Mesothelial cell of epicardium (in vitro differentiated cells): ENCODE results near the gene PRPF8. TPM values are rescaled to one million over a fixed set of nuclear protein-coding genes. Genes with fewer than 3 reads are reported as not detected.

Experiments used
- DNase-seq, 2 experiments: peaks; one replicate each; pipeline ENCODE4 v3.0.0; 2021; ENCODE audit warnings: low spot score in 2 of 2; ENCODE audit not compliant: unreplicated experiment in 2 of 2
- H3K27ac Mint-ChIP-seq: 2 replicates; pipeline ENCODE4 v1.8.0; 2021; ENCODE audit warnings: mixed read lengths
- H3K27me3 Mint-ChIP-seq: 2 replicates; pipeline ENCODE4 v1.8.0; 2021; ENCODE audit warnings: low read depth, mixed read lengths
- H3K36me3 Mint-ChIP-seq: 2 replicates; pipeline ENCODE4 v1.8.0; 2021; ENCODE audit warnings: mixed read lengths
- H3K4me1 Mint-ChIP-seq: 2 replicates; pipeline ENCODE4 v1.8.0; 2021; ENCODE audit warnings: mixed read lengths
- H3K4me3 Mint-ChIP-seq: 2 replicates; pipeline ENCODE4 v1.8.0; 2021; ENCODE audit warnings: mild to moderate bottlenecking, moderate library complexity, mixed read lengths
- H3K9me3 Mint-ChIP-seq: 2 replicates; pipeline ENCODE4 v1.8.0; 2021; ENCODE audit warnings: mixed read lengths
- CTCF ChIP-seq: fragments of 200-600 bp; sonication (generic); IDR thresholded peaks from one replicate; pipeline ENCODE4 v1.5.0; 2021; ENCODE audit warnings: antibody characterized with exemption; ENCODE audit not compliant: unreplicated experiment
- total RNA-seq: library from RNA; stranded (reverse); gene quantifications from 3 replicates; pipeline ENCODE4 v1.2.1, GENCODE V29; 2021

Gene PRPF8
- total RNA-seq, 1 donor from 2014 or later: 354 TPM

- no peak overlapping the region for H3K4me3 Mint-ChIP-seq
- H3K36me3 Mint-ChIP-seq: no peaks in the 10 kb centered on the region
- H3K4me1 Mint-ChIP-seq: no peaks in the 10 kb centered on the region
- no peak for TF ChIP-seq CTCF
- no peaks in the 10 kb centered on the region for H3K27me3 Mint-ChIP-seq
- no peak for DNase-seq
- H3K9me3 Mint-ChIP-seq: no peaks in the 10 kb centered on the region
- H3K27ac Mint-ChIP-seq: no peak overlapping the region
Measured at GRCh38 chr17:1617620-1618174, 67.0 kb downstream of the PRPF8 start.

DNA sequence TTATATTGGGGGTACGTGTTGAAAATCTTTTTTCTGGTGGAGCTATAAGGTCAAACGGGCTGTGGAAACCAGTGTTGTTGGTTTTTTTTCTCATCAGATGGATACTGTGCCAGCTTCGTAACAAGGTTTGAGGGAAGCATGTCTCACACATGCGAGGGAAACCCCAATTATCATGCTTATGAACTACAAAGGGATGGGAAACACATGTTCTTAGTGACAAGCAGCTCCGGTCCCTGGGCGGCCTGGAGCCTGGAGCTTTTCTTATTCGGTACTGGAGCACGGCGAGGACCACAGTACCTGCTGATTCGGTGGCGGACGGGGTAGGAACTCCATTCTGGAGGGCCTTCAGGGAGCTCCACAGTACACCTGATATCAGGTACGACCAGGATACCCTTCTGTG, 68.6 kb downstream of the PRPF8 start:
- Mint-ChIP-seq H3K9me3 (no peaks in the 10 kb centered on the region), H3K4me1 (no peaks in the 10 kb centered on the region), H3K4me3 (no peak overlapping the region), H3K27me3 (no peaks in the 10 kb centered on the region), H3K27ac (no peak overlapping the region), H3K36me3 (no peaks in the 10 kb centered on the region)
- no peak for TF ChIP-seq CTCF
- DNase-seq: no peak

DNA sequence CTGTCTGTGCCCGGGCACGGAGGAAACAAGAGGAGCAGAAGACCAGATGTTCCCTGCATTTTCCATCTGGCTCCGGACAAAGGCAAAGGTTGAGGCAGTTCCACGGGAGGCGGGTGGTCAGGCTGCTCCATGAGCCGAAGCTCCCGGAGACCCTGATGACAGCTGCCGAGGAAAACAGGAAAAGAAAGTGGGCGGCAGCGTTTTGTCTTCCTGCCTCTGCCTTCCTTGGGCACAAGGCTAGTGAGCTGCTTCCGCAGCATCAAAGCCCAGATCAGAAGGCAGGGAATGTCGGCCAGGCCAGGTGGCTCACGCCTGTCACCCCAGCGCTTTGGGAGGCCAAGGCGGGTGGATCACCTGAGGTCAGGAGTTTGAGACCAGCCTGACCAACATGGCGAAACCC, 72.3 kb downstream of the PRPF8 start:
- no peak for TF ChIP-seq CTCF
- no peak for DNase-seq
- Mint-ChIP-seq H3K27me3 (no peaks in the 10 kb centered on the region), H3K27ac (no peak overlapping the region), H3K36me3 (no peaks in the 10 kb centered on the region), H3K4me1 (no peaks in the 10 kb centered on the region), H3K4me3 (no peak overlapping the region), H3K9me3 (no peaks in the 10 kb centered on the region)

DNA sequence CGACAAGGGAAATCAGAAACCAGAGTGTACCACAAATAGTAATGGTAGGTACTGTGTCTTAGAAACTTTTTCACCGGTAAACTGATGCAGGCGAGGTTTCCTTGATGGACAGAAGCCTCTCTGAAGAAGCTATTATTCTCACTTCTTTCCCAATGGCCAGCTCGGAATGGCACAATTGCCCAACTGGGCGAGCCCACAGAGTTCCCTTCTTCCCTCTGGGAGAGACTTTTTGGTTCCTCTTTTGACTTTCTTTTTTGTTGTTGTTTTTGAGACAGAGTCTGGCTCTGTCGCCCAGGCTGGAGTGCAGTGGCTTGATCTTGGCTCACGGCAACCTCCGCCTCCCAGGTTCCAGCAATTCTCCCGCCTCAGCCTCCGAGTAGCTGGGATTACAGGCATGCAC, 73.0 kb downstream of the PRPF8 start:
- no peaks in the 10 kb centered on the region for H3K27me3 Mint-ChIP-seq
- no peaks in the 10 kb centered on the region for H3K36me3 Mint-ChIP-seq
- no peak overlapping the region for H3K4me3 Mint-ChIP-seq
- H3K27ac Mint-ChIP-seq: no peak overlapping the region
- no peaks in the 10 kb centered on the region for H3K4me1 Mint-ChIP-seq
- no peak for DNase-seq
- TF ChIP-seq CTCF: no peak
- no peaks in the 10 kb centered on the region for H3K9me3 Mint-ChIP-seq

DNA sequence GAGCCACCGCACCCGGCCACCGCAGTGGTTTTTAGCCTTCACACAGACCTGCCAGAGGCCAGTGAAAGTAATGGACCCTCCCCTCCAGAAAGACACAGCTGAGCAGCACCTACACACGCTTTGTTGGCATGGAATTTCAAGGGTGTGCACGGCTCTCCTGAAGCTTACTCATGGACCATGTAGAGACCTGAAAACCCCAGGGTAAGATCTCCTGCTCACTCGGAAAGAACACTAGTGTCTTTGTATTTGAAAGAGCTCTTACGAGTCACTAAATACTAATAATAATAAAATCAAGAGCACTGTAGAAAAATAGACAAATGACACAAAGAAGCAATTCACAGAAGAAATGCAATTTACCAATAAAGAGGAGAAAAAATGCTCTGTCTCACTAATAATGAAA, 76.0 kb downstream of the PRPF8 start:
- H3K27ac Mint-ChIP-seq: no peak overlapping the region
- no peaks in the 10 kb centered on the region for H3K36me3 Mint-ChIP-seq
- no peak overlapping the region for H3K4me3 Mint-ChIP-seq
- peaks cover 3% of the 10 kb centered on the region for H3K4me1 Mint-ChIP-seq
- DNase-seq: no peak
- no peak for TF ChIP-seq CTCF
- no peaks in the 10 kb centered on the region for H3K27me3 Mint-ChIP-seq
- H3K9me3 Mint-ChIP-seq: no peaks in the 10 kb centered on the region

DNA sequence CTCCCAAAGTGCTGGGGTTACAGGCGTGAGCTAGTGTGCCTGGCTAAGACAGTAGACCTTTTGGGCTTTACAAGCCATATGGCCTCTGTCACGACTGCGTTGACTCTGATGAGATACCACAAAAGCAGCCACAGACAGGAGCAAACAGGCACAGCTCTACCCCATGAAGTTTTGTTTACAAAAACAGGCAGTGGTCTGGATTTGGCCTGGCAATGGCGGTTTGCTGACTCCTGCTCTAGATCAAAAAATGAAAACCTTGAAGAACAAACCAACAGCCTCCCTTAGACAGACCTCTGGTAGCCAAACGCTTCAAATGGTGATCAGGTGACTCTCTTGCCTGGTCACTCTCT, 76.7 kb downstream of the PRPF8 start:
- H3K27me3 Mint-ChIP-seq: no peaks in the 10 kb centered on the region
- no peak overlapping the region for H3K27ac Mint-ChIP-seq
- TF ChIP-seq CTCF: no peak
- H3K36me3 Mint-ChIP-seq: no peaks in the 10 kb centered on the region
- H3K4me3 Mint-ChIP-seq: no peak overlapping the region
- DNase-seq: no peak
- no peaks in the 10 kb centered on the region for H3K9me3 Mint-ChIP-seq
- peaks cover 3% of the 10 kb centered on the region for H3K4me1 Mint-ChIP-seq
